ENCODE measurements around the gene MROH2A. TPM values are rescaled to one million over a fixed set of nuclear protein-coding genes. Genes with fewer than 3 reads are reported as not detected.

MROH2A gene
- total RNA-seq, 1 experiment from 2014 or later, result not detected

DNA sequence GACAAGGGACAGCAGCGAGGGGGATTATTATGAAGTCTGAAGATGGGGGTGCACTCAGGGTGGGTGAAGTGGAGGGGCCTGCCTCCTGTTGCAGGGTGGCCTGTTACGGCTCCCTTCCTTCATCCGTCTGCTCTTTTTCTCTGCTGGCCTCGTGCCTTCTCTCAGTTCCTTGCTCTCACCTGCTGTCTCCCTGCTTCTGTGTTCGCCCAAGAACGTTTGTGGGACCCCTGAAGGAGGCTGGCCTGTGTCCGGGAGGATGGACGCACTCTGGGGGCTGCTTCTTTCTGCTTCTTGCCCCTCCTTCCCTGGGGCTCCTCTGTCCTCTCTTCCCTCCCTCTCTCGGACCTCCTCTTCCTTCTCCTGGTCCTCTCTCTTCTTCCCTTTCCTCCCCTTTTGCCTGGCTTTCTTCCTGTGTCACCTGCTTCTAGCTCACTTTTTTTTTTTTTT is 13.8 kb downstream of the MROH2A start:
- H3K9ac ChIP-seq (ENCODE audit: low read length), result no peak overlapping the region
- ChIA-PET POLR2A (no interaction called here), CTCF (no interaction called here), RAD21 (ENCODE audit: low non-redundant PET in 1 of 2, low total read pairs in 2 of 2, uncharacterized antibody in 2 of 2, unreplicated experiment in 2 of 2) (no interaction called here)
- H3K27ac ChIP-seq (ENCODE audit: low read depth, low read length), result no peak overlapping the region
- H2AFZ ChIP-seq (ENCODE audit: low read depth, low read length, poor library complexity, severe bottlenecking), result no peak overlapping the region
- no TSS peak for BruUV-seq (replicated peaks)
- H4K20me1 ChIP-seq (ENCODE audit: insufficient read depth), result no peaks in the 10 kb centered on the region
- no peaks in the 10 kb centered on the region for H3K79me2 ChIP-seq (ENCODE audit: insufficient read depth, low read length)
- DNase-seq (ENCODE audit: low read depth, low spot score) (no peak), ATAC-seq (no peak)
- H3K27me3 ChIP-seq (ENCODE audit: insufficient read depth, low read length), result no peaks in the 10 kb centered on the region
- intact Hi-C loops (cut with micrococcal nuclease), result no loop called here
- no peak overlapping the region for H3K4me2 ChIP-seq (ENCODE audit: low read length)
- H3K9me2 ChIP-seq (ENCODE audit: insufficient read depth), result no peaks in the 10 kb centered on the region
- H3K4me3 ChIP-seq (replicated peaks in 1 of 2; ENCODE audit: low read depth in 1 of 2, low read length in 2 of 2), result no peak overlapping the region
- H3K4me1 ChIP-seq (ENCODE audit: control insufficient read depth in 1 of 2, insufficient read depth in 2 of 2, low read length in 2 of 2), result no peaks in the 10 kb centered on the region
- TF ChIP-seq, protein P1, sequence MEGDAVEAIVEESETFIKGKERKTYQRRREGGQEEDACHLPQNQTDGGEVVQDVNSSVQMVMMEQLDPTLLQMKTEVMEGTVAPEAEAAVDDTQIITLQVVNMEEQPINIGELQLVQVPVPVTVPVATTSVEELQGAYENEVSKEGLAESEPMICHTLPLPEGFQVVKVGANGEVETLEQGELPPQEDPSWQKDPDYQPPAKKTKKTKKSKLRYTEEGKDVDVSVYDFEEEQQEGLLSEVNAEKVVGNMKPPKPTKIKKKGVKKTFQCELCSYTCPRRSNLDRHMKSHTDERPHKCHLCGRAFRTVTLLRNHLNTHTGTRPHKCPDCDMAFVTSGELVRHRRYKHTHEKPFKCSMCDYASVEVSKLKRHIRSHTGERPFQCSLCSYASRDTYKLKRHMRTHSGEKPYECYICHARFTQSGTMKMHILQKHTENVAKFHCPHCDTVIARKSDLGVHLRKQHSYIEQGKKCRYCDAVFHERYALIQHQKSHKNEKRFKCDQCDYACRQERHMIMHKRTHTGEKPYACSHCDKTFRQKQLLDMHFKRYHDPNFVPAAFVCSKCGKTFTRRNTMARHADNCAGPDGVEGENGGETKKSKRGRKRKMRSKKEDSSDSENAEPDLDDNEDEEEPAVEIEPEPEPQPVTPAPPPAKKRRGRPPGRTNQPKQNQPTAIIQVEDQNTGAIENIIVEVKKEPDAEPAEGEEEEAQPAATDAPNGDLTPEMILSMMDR (IDR thresholded peaks at IDR 0.05 in 2 of 3, conservative IDR thresholded peaks at IDR 0.05 in 1 of 3; ENCODE audit: borderline replicate concordance in 1 of 3, insufficient read depth in 1 of 3, low read depth in 2 of 3, low read length in 2 of 3), result no peak
- TF ChIP-seq POLR2AphosphoS5 (IDR thresholded peaks at IDR 0.05; ENCODE audit: low read depth, low read length) (no peak), CEBPB (IDR thresholded peaks at IDR 0.05; ENCODE audit: low read depth) (no peak), SRF (IDR thresholded peaks at IDR 0.05; ENCODE audit: low read depth) (no peak), EZH2 (IDR thresholded peaks at IDR 0.05) (no peak), YY1 (IDR thresholded peaks at IDR 0.05; ENCODE audit: extremely low read depth, insufficient replicate concordance, low read depth, low read length) (no peak), FOSL1 (IDR thresholded peaks at IDR 0.05; ENCODE audit: low read depth) (no peak), ZNF274 (IDR thresholded peaks at IDR 0.05; ENCODE audit: low read depth, low read length) (no peak), SP1 (IDR thresholded peaks at IDR 0.05; ENCODE audit: low read depth) (no peak), POLR2A (IDR thresholded peaks at IDR 0.05; ENCODE audit: borderline replicate concordance, extremely low read depth, insufficient read depth, insufficient read length) (no peak), SIN3A (IDR thresholded peaks at IDR 0.05; ENCODE audit: low read depth) (no peak), CBX3 (IDR thresholded peaks at IDR 0.05; ENCODE audit: low read depth) (no peak), TCF7L2 (IDR thresholded peaks at IDR 0.05; ENCODE audit: borderline replicate concordance, extremely low read depth, insufficient read depth, insufficient read length) (no peak), EGR1 (IDR thresholded peaks at IDR 0.05; ENCODE audit: low read depth) (no peak), EZH2phosphoT487 (IDR thresholded peaks at IDR 0.05; ENCODE audit: borderline replicate concordance) (no peak), ELF1 (IDR thresholded peaks at IDR 0.05; ENCODE audit: borderline replicate concordance, low read depth) (no peak)
- TF ChIP-seq, protein P2, sequence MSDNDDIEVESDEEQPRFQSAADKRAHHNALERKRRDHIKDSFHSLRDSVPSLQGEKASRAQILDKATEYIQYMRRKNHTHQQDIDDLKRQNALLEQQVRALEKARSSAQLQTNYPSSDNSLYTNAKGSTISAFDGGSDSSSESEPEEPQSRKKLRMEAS (IDR thresholded peaks at IDR 0.05), result no peak
- TF ChIP-seq, protein P3, sequence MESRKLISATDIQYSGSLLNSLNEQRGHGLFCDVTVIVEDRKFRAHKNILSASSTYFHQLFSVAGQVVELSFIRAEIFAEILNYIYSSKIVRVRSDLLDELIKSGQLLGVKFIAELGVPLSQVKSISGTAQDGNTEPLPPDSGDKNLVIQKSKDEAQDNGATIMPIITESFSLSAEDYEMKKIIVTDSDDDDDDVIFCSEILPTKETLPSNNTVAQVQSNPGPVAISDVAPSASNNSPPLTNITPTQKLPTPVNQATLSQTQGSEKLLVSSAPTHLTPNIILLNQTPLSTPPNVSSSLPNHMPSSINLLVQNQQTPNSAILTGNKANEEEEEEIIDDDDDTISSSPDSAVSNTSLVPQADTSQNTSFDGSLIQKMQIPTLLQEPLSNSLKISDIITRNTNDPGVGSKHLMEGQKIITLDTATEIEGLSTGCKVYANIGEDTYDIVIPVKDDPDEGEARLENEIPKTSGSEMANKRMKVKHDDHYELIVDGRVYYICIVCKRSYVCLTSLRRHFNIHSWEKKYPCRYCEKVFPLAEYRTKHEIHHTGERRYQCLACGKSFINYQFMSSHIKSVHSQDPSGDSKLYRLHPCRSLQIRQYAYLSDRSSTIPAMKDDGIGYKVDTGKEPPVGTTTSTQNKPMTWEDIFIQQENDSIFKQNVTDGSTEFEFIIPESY (IDR thresholded peaks at IDR 0.05; ENCODE audit: extremely low read depth, insufficient replicate concordance, low read length), result no peak
- TF ChIP-seq, protein P4, sequence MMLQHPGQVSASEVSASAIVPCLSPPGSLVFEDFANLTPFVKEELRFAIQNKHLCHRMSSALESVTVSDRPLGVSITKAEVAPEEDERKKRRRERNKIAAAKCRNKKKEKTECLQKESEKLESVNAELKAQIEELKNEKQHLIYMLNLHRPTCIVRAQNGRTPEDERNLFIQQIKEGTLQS (IDR thresholded peaks at IDR 0.05), result no peak
- TF ChIP-seq, protein P5, sequence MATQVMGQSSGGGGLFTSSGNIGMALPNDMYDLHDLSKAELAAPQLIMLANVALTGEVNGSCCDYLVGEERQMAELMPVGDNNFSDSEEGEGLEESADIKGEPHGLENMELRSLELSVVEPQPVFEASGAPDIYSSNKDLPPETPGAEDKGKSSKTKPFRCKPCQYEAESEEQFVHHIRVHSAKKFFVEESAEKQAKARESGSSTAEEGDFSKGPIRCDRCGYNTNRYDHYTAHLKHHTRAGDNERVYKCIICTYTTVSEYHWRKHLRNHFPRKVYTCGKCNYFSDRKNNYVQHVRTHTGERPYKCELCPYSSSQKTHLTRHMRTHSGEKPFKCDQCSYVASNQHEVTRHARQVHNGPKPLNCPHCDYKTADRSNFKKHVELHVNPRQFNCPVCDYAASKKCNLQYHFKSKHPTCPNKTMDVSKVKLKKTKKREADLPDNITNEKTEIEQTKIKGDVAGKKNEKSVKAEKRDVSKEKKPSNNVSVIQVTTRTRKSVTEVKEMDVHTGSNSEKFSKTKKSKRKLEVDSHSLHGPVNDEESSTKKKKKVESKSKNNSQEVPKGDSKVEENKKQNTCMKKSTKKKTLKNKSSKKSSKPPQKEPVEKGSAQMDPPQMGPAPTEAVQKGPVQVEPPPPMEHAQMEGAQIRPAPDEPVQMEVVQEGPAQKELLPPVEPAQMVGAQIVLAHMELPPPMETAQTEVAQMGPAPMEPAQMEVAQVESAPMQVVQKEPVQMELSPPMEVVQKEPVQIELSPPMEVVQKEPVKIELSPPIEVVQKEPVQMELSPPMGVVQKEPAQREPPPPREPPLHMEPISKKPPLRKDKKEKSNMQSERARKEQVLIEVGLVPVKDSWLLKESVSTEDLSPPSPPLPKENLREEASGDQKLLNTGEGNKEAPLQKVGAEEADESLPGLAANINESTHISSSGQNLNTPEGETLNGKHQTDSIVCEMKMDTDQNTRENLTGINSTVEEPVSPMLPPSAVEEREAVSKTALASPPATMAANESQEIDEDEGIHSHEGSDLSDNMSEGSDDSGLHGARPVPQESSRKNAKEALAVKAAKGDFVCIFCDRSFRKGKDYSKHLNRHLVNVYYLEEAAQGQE (IDR thresholded peaks at IDR 0.05; ENCODE audit: low read depth), result no peak
- H3K9me3 ChIP-seq (ENCODE audit: control insufficient read depth in 1 of 2, insufficient read depth in 1 of 2, low read depth in 1 of 2, low read length in 2 of 2), result no peaks in the 10 kb centered on the region
- H3K36me3 ChIP-seq (ENCODE audit: control insufficient read depth in 1 of 2, insufficient read depth in 2 of 2, low read length in 2 of 2), result no peaks in the 10 kb centered on the region

Data from HCT116 (cell line).